ENCODE data around the gene PON1.

DNA sequence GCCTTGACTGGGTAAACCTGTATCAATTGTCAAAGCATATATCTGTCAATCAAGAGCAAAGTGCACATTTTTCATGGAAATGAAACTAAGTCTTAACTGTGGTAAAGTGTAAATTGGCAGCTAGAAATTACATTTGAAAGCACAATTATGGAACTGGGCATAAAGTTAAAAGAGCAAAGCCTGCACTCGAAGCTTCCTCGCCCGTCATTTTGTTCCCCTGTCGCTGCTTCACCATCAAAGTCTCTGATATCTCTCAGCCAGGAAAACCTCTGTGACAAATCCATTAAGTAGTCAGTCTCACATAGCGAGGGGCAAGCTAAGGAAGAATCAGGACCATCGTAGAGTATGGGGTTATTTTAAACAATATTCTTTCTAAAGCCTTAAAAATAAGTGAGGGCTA is 27.9 kb downstream of the PON1 start:
- TF ChIP-seq EZH2 (IDR thresholded peaks at IDR 0.05) (no peak), POLR2AphosphoS5 (IDR thresholded peaks at IDR 0.05; ENCODE audit: borderline replicate concordance, low read depth, low read length) (no peak), FOXP2 (optimal IDR thresholded peaks at IDR 0.05; ENCODE audit: control extremely low read depth, extremely low read length, insufficient read depth) (no peak)

All from SK-N-MC (cell line).